ENCODE measurements around the gene DIPK1C. TPM values are rescaled to one million over a fixed set of nuclear protein-coding genes. Genes with fewer than 3 reads are reported as not detected.
"Not testable (repeated sequence)": the region's sequence is repeated elsewhere in the genome, so short reads cannot be mapped to it uniquely, and the experiment has no call there.

Gene DIPK1C
- total RNA-seq: 5.2 TPM

DNA sequence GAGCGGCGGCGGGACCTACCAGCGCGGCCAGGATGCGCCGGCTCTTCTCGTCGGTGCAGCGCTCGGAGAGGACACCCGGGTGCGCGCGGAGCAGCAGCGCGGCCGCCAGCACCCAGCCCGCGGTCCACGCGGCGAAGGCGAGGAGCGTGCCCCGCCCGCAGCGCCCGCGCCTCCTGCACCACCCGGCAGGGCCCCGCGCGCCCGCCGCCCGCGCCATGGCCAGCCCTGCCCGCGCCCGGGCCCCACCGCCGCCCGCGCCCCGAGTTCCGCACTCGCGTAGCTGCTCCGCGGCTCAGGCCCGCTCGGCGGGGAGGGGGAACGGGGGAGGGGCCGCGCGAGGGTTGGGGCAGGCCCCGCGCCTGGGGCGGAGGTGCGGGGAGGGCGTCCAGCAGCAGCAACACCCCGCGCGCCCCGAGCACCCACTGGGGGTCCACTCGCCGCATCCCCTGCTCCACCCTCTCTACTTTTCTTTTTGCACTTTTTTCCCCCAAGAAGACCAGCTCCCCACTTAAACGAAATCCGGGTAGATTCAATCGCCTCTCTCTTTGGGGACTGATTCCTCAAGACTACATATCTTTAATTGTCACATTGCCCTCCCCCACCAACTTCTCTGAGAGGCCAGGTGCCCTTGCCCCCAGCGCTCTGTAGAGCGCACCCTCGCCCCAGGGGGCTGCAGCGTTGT is at the start of gene DIPK1C:
Gene DIPK1C (minus strand): TSS at position 266 of the 682 bp plus-strand sequence. CDS start 49 bp downstream, at position 217.
- Histone ChIP-seq H3K36me3 (ENCODE audit: control insufficient read depth in 3 of 3, insufficient read depth in 3 of 3, low read length in 3 of 3) (no peaks in the 10 kb centered on the region), H3K4me3 (ENCODE audit: low read length in 3 of 3) (peak within 1 kb of the TSS; percentile 50 to 54 (median 52)), H3K27ac (ENCODE audit: low read depth, low read length) (no peak within 1 kb of the TSS), H3K9me3 (ENCODE audit: control insufficient read depth in 3 of 3, low read length in 3 of 3) (no peaks in the 10 kb centered on the region), H3K27me3 (ENCODE audit: control insufficient read depth in 3 of 3, insufficient read depth in 3 of 3, low read length in 3 of 3) (peaks cover 23 to 40% (median 33%) of the 10 kb centered on the region in 3 donors), H3K9ac (ENCODE audit: low read depth in 1 of 3, low read length in 3 of 3) (peak within 1 kb of the TSS in 1 of 3 donors; percentile 33), H3K4me1 (ENCODE audit: control insufficient read depth in 3 of 3, insufficient read depth in 3 of 3, low read length in 3 of 3) (peaks cover 9 to 12% (median 11%) of the 10 kb centered on the region in 3 donors)

DNA sequence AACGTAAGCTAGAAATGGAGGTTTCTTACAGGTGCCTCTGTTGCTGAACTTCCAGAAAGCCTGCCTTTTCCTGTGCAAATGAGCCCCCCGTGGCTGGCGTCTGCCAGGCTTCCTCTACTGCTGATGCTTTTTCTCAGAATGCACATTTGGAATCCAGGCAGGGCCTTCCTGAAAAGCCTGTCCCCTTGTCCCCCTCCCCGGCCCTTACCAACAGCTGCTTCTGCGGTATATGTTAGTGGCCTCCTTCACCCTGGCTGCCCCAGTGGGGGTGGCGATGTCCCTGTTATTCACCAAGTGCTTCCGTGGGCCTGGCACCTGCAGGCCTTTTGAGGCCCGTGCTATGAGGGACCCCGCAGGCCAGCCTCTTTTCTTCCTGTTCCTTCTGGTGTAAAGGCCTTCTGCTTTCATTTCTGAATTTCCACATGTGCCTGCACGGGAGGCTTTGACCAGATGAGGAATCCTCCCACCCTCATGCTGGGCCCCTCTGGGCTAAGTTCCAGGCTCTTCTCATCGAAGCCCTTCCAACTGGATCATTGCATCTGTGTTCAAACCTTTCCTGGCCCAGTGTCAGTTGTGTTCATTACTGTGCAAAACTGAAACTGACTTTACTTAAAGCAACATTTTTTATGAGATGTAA is 49.5 kb upstream of the DIPK1C start:
- Histone ChIP-seq H3K9me3 (ENCODE audit: control insufficient read depth in 3 of 3, low read length in 3 of 3) (no peaks in the 10 kb centered on the region), H3K9ac (ENCODE audit: low read depth in 1 of 3, low read length in 3 of 3) (no peak overlapping the region), H3K27me3 (ENCODE audit: control insufficient read depth in 3 of 3, insufficient read depth in 3 of 3, low read length in 3 of 3) (no peaks in the 10 kb centered on the region), H3K4me1 (ENCODE audit: control insufficient read depth in 3 of 3, insufficient read depth in 3 of 3, low read length in 3 of 3) (peaks cover 0 to 3% (median 3%) of the 10 kb centered on the region in 3 donors), H3K27ac (ENCODE audit: low read depth, low read length) (no peak overlapping the region), H3K36me3 (ENCODE audit: control insufficient read depth in 3 of 3, insufficient read depth in 3 of 3, low read length in 3 of 3) (peaks cover 44 to 64% (median 56%) of the 10 kb centered on the region in 3 donors), H3K4me3 (ENCODE audit: low read length in 3 of 3) (no peak overlapping the region)

DNA sequence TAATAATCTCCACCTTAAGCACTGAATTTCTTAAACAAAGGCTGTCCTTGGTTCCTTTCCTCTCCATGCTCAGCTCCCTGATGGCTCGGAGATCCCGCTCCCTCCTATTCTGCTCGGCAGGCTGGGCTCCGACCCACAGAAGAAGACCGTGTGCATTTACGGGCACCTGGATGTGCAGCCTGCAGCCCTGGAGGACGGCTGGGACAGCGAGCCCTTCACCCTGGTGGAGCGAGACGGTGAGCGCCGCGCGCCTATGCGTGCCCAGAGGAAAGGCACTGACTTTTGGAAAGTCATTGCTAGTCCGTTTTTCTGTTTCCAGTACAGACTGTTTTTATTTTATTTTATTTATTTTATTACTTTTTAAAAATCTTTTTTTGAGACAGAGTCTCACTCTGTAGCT is 48.7 kb upstream of the DIPK1C start:
- Histone ChIP-seq H3K27ac (ENCODE audit: low read depth, low read length) (no peak overlapping the region), H3K9me3 (ENCODE audit: control insufficient read depth in 3 of 3, low read length in 3 of 3) (no peaks in the 10 kb centered on the region), H3K4me1 (ENCODE audit: control insufficient read depth in 3 of 3, insufficient read depth in 3 of 3, low read length in 3 of 3) (peaks cover 0 to 3% (median 3%) of the 10 kb centered on the region in 3 donors), H3K27me3 (ENCODE audit: control insufficient read depth in 3 of 3, insufficient read depth in 3 of 3, low read length in 3 of 3) (no peaks in the 10 kb centered on the region), H3K36me3 (ENCODE audit: control insufficient read depth in 3 of 3, insufficient read depth in 3 of 3, low read length in 3 of 3) (peaks cover 50 to 65% (median 52%) of the 10 kb centered on the region in 3 donors), H3K9ac (ENCODE audit: low read depth in 1 of 3, low read length in 3 of 3) (no peak overlapping the region), H3K4me3 (ENCODE audit: low read length in 3 of 3) (no peak overlapping the region)

DNA sequence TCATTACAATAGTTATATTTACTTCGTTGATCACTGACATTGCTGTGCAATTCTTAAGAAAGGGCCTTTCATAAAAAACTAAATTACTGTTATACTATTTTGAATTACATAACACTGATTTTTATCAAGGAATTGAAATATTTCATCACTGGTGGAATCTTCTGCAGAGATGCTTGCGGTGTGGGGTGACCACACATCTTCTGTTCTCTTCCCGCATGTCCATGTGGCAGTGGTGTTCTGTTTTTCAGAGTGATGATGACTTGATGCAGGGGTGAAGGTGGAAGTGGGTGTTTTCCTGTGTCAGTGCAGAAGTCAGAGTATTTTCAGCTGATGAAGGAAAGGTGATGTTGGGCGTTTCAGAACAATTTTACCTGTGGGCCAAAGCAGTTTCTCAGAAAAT is 46.0 kb upstream of the DIPK1C start:
- Histone ChIP-seq H3K36me3 (ENCODE audit: control insufficient read depth in 3 of 3, insufficient read depth in 3 of 3, low read length in 3 of 3) (peaks cover 32 to 46% (median 35%) of the 10 kb centered on the region in 3 donors), H3K4me3 (ENCODE audit: low read length in 3 of 3) (no peak overlapping the region), H3K27me3 (ENCODE audit: control insufficient read depth in 3 of 3, insufficient read depth in 3 of 3, low read length in 3 of 3) (no peaks in the 10 kb centered on the region), H3K9ac (ENCODE audit: low read depth in 1 of 3, low read length in 3 of 3) (no peak overlapping the region), H3K9me3 (ENCODE audit: control insufficient read depth in 3 of 3, low read length in 3 of 3) (no peaks in the 10 kb centered on the region), H3K27ac (ENCODE audit: low read depth, low read length) (no peak overlapping the region), H3K4me1 (ENCODE audit: control insufficient read depth in 3 of 3, insufficient read depth in 3 of 3, low read length in 3 of 3) (peaks cover 3 to 10% (median 10%) of the 10 kb centered on the region in 3 donors)

DNA sequence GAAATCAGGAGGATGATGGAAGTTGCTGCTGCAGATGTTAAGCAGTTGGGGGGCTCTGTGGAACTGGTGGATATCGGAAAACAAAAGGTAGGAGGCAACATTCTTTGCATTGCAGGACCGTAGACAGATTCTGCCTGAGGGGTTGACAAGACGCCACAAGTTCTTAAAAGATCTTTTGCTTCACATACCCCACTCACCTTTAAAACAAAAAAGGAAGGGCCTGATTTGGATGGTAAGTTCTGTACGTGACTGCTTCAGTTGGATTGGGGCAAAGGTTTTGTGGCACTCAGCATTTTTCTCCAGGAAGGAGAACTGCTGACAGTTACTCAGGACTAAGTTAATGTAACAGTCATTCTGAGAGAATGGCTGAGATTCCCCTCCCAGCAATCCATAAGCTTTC is 44.3 kb upstream of the DIPK1C start:
- Histone ChIP-seq H3K27me3 (ENCODE audit: control insufficient read depth in 3 of 3, insufficient read depth in 3 of 3, low read length in 3 of 3) (no peaks in the 10 kb centered on the region), H3K9me3 (ENCODE audit: control insufficient read depth in 3 of 3, low read length in 3 of 3) (no peaks in the 10 kb centered on the region), H3K4me3 (ENCODE audit: low read length in 3 of 3) (no peak overlapping the region), H3K27ac (ENCODE audit: low read depth, low read length) (peak overlapping the region; percentile 6), H3K9ac (ENCODE audit: low read depth in 1 of 3, low read length in 3 of 3) (no peak overlapping the region), H3K4me1 (ENCODE audit: control insufficient read depth in 3 of 3, insufficient read depth in 3 of 3, low read length in 3 of 3) (peaks cover 10 to 20% (median 18%) of the 10 kb centered on the region in 3 donors), H3K36me3 (ENCODE audit: control insufficient read depth in 3 of 3, insufficient read depth in 3 of 3, low read length in 3 of 3) (peaks cover 16 to 32% (median 31%) of the 10 kb centered on the region in 3 donors)

DNA sequence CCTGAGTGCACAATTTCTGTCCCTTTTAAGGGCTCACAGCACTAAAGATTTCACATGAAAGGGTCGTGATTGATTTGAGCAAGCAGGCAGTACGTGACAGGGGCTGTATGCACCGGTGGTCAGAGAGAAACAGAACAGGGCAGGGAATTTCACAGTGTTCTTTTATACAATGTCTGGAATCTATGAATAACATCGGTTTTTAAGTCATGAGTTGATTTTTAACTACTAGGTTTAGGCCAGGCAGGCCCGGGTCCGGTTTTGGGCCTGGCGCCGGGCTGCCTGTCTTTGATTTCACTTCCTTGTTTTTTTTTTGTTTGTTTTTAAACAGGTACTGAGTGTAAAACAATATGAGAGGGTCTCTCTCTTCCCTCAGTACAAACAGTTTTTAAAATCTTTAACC is 43.7 kb upstream of the DIPK1C start:
- not testable (repeated sequence) for H3K4me3 ChIP-seq (ENCODE audit: low read length in 3 of 3); H3K27me3 ChIP-seq (ENCODE audit: control insufficient read depth in 3 of 3, insufficient read depth in 3 of 3, low read length in 3 of 3); H3K9ac ChIP-seq (ENCODE audit: low read depth in 1 of 3, low read length in 3 of 3); H3K9me3 ChIP-seq (ENCODE audit: control insufficient read depth in 3 of 3, low read length in 3 of 3)
- peaks cover 14 to 31% (median 31%) of the 10 kb centered on the region in 3 donors for H3K36me3 ChIP-seq (ENCODE audit: control insufficient read depth in 3 of 3, insufficient read depth in 3 of 3, low read length in 3 of 3)
- H3K4me1 ChIP-seq (ENCODE audit: control insufficient read depth in 3 of 3, insufficient read depth in 3 of 3, low read length in 3 of 3): peaks cover 10 to 20% (median 18%) of the 10 kb centered on the region in 3 donors
- peak overlapping the region; percentile 56 for H3K27ac ChIP-seq (ENCODE audit: low read depth, low read length)

DNA sequence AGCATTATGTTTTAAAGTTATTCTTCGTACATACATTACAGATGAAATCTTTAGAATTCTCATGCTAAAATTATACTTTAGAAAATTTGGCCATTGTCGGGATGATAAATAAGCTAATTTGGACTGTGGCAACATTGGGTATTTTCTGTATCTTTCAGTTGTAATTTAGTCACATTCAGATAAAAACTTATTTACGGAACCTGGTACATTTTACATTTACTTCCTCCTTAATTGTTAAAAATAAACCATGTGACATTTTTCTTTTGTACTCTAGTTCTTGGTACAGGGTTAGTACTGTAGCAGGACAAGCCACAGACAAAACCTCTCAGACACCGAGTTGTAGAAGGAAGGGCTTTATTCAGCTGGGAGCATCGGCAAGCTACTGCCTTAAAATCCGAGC is 43.3 kb upstream of the DIPK1C start:
- Histone ChIP-seq H3K27me3 (ENCODE audit: control insufficient read depth in 3 of 3, insufficient read depth in 3 of 3, low read length in 3 of 3) (no peaks in the 10 kb centered on the region), H3K36me3 (ENCODE audit: control insufficient read depth in 3 of 3, insufficient read depth in 3 of 3, low read length in 3 of 3) (peaks cover 13 to 31% (median 27%) of the 10 kb centered on the region in 3 donors), H3K27ac (ENCODE audit: low read depth, low read length) (peak overlapping the region; percentile 56), H3K4me1 (ENCODE audit: control insufficient read depth in 3 of 3, insufficient read depth in 3 of 3, low read length in 3 of 3) (peaks cover 10 to 21% (median 20%) of the 10 kb centered on the region in 3 donors), H3K4me3 (ENCODE audit: low read length in 3 of 3) (no peak overlapping the region), H3K9me3 (ENCODE audit: control insufficient read depth in 3 of 3, low read length in 3 of 3) (no peaks in the 10 kb centered on the region), H3K9ac (ENCODE audit: low read depth in 1 of 3, low read length in 3 of 3) (no peak overlapping the region)

DNA sequence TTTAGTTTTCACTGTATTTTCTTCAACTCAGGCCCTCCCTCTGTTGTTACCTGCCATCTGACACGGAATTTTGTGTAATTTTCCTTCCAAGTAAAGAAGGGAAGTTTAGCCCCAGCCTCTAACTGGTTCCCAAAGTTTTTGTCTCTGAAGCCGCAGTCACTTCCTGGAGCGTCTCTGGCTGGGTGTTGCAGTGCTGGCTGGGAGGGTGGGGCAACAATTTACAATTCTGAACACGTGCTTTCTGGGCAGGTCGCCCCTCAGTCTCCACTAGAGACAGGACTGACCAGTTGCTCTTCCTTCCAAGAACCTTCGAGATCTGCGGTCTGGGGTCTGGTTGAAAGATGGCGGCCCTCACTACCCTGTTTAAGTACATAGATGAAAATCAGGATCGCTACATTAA is 42.5 kb upstream of the DIPK1C start:
- H3K27me3 ChIP-seq (ENCODE audit: control insufficient read depth in 3 of 3, insufficient read depth in 3 of 3, low read length in 3 of 3): no peaks in the 10 kb centered on the region
- H3K9me3 ChIP-seq (ENCODE audit: control insufficient read depth in 3 of 3, low read length in 3 of 3): no peaks in the 10 kb centered on the region
- peak overlapping the region; percentile 56 for H3K27ac ChIP-seq (ENCODE audit: low read depth, low read length)
- peaks cover 11 to 27% (median 26%) of the 10 kb centered on the region in 3 donors for H3K36me3 ChIP-seq (ENCODE audit: control insufficient read depth in 3 of 3, insufficient read depth in 3 of 3, low read length in 3 of 3)
- peaks cover 10 to 22% (median 20%) of the 10 kb centered on the region in 3 donors for H3K4me1 ChIP-seq (ENCODE audit: control insufficient read depth in 3 of 3, insufficient read depth in 3 of 3, low read length in 3 of 3)
- H3K9ac ChIP-seq (ENCODE audit: low read depth in 1 of 3, low read length in 3 of 3): peak overlapping the region in 1 of 3 donors; percentile 70
- H3K4me3 ChIP-seq (ENCODE audit: low read length in 3 of 3): peak overlapping the region in 1 of 3 donors; percentile 55

DNA sequence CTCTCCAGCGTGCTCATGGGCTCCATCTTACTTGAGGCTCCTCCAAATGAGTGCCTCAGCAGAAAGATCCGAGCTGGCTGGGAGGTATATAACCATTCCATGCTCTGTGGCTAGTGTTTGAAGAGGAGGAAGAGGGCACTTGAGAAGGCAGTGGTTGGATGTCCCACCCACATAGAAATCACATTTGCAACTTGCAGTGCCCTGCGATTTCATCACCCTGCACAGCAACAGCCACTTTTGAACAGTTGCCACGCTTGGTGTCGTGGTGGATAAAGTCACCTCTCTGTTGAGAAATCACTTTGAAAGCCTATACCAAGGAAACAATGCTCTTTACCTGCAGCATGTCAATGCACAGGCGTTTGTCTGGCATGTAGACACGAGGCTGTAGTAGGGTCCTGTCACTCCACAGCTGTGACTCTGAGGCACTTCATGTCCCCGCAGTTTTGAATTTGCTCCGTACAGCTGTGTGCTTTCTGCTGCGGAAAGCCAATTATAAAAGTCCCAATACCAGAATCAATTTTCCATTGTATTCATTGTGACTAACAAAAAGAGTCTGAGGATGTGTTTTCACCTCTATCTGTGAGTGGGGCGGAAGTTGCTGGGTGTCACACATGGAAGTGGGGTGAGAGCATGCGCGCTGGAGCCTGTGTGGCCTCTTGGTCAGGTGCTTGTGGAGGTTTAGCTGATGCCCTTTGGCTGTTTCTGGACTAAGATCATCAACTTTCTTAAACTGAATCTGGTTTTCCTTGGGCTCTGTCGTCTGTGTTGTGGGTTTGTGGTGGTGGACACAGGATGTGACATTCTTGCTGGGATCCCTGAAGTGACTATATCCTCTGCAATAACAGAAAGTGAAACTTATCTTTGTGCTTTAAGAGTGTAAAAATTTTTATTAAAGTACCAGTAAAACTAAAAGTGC is 41.9 kb upstream of the DIPK1C start:
- H3K27ac ChIP-seq (ENCODE audit: low read depth, low read length): peak overlapping the region; percentile 56
- no peaks in the 10 kb centered on the region for H3K27me3 ChIP-seq (ENCODE audit: control insufficient read depth in 3 of 3, insufficient read depth in 3 of 3, low read length in 3 of 3)
- H3K4me1 ChIP-seq (ENCODE audit: control insufficient read depth in 3 of 3, insufficient read depth in 3 of 3, low read length in 3 of 3): peaks cover 10 to 22% (median 20%) of the 10 kb centered on the region in 3 donors
- H3K9me3 ChIP-seq (ENCODE audit: control insufficient read depth in 3 of 3, low read length in 3 of 3): no peaks in the 10 kb centered on the region
- peak overlapping the region in 1 of 3 donors; percentile 55 for H3K4me3 ChIP-seq (ENCODE audit: low read length in 3 of 3)
- peak overlapping the region in 1 of 3 donors; percentile 70 for H3K9ac ChIP-seq (ENCODE audit: low read depth in 1 of 3, low read length in 3 of 3)
- H3K36me3 ChIP-seq (ENCODE audit: control insufficient read depth in 3 of 3, insufficient read depth in 3 of 3, low read length in 3 of 3): peaks cover 10 to 21% (median 20%) of the 10 kb centered on the region in 3 donors
